OCI-LY1 (cell line): ENCODE data around the gene MAGED4B.
"Not testable (repeated sequence)": the region's sequence is repeated elsewhere in the genome, so short reads cannot be mapped to it uniquely, and the experiment has no call there.

Experiments used
- H2AFZ ChIP-seq: fragments of 200-600 bp; sonication (generic), shearing (Covaris generic); 2 replicates; pipeline ENCODE4 v1.6.0; 2014; ENCODE audit warnings: antibody characterized with exemption, mild to moderate bottlenecking, low read length
- H3F3A ChIP-seq: fragments of 200-600 bp; sonication (generic), shearing (Covaris generic); 2 replicates; pipeline ENCODE4 v1.6.0; 2014; ENCODE audit warnings: mild to moderate bottlenecking, antibody characterized with exemption, low read length, moderate library complexity; ENCODE audit not compliant: insufficient read depth
- H3K27ac ChIP-seq: fragments of 200-600 bp; sonication (generic); 2 replicates; pipeline ENCODE4 v1.5.1; 2014; ENCODE audit warnings: low read length, mixed run types, mild to moderate bottlenecking, low read depth; ENCODE audit not compliant: poor library complexity, severe bottlenecking
- H3K27me3 ChIP-seq: fragments of 200-600 bp; sonication (generic); 2 replicates; pipeline ENCODE4 v1.6.0; 2014; ENCODE audit warnings: antibody characterized with exemption, mild to moderate bottlenecking, low read length, moderate library complexity; ENCODE audit not compliant: insufficient read depth
- H3K36me3 ChIP-seq: fragments of 200-600 bp; sonication (generic); 2 replicates; pipeline ENCODE4 v1.6.1; 2014; ENCODE audit warnings: mild to moderate bottlenecking, antibody characterized with exemption, low read length, moderate library complexity, mixed read lengths; ENCODE audit not compliant: insufficient read depth
- H3K4me1 ChIP-seq: fragments of 200-600 bp; sonication (generic); 2 replicates; pipeline ENCODE4 v1.5.1; 2014; ENCODE audit warnings: mild to moderate bottlenecking, low read length, moderate library complexity; ENCODE audit not compliant: insufficient read depth, severe bottlenecking
- H3K4me2 ChIP-seq: fragments of 200-600 bp; sonication (generic), shearing (Covaris generic); 2 replicates; pipeline ENCODE4 v1.6.1; 2014; ENCODE audit warnings: low read length
- H3K4me3 ChIP-seq: fragments of 200-600 bp; sonication (generic); 2 replicates; pipeline ENCODE4 v1.5.1; 2014; ENCODE audit warnings: low read length, low read depth, mild to moderate bottlenecking, mixed read lengths; ENCODE audit not compliant: poor library complexity, severe bottlenecking
- H3K79me2 ChIP-seq: fragments of 200-600 bp; shearing (Covaris generic); 2 replicates; pipeline ENCODE4 v1.6.1; 2016; ENCODE audit warnings: mixed run types, low read length, mixed read lengths; ENCODE audit not compliant: insufficient read depth
- H3K9ac ChIP-seq: fragments of 200-600 bp; sonication (generic), shearing (Covaris generic); 2 replicates; pipeline ENCODE4 v1.6.1; 2014; ENCODE audit warnings: mild to moderate bottlenecking, low read length, mixed read lengths
- H3K9me2 ChIP-seq: fragments of 200-600 bp; sonication (generic), shearing (Covaris generic); 2 replicates; pipeline ENCODE4 v1.6.1; 2014; ENCODE audit warnings: low read depth, mild to moderate bottlenecking, low read length, mixed read lengths
- H3K9me3 ChIP-seq: fragments of 200-600 bp; shearing (Covaris generic); 2 replicates; pipeline ENCODE4 v1.6.1; 2014; ENCODE audit warnings: low read length, mixed read lengths
- H4K20me1 ChIP-seq: fragments of 200-600 bp; sonication (generic), shearing (Covaris generic); 2 replicates; pipeline ENCODE4 v1.6.0; 2016; ENCODE audit warnings: mild to moderate bottlenecking, low read length; ENCODE audit not compliant: insufficient read depth
- EZH2 ChIP-seq: fragments of 200-600 bp; sonication (generic), shearing (Covaris generic); IDR thresholded peaks from 2 replicates; pipeline ENCODE4 v1.8.0; 2017; ENCODE audit warnings: borderline replicate concordance, mixed run types, mild to moderate bottlenecking, antibody characterized with exemption, low read length, moderate library complexity, mixed read lengths
- TF ChIP-seq, protein P1 (sequence below): fragments of 200-600 bp; sonication (generic), shearing (Covaris generic); IDR thresholded peaks from 2 replicates; pipeline ENCODE4 v1.5.1; 2017; ENCODE audit warnings: mild to moderate bottlenecking, antibody characterized with exemption, low read length, moderate library complexity, mixed read lengths

MAGED4B gene, protein sequence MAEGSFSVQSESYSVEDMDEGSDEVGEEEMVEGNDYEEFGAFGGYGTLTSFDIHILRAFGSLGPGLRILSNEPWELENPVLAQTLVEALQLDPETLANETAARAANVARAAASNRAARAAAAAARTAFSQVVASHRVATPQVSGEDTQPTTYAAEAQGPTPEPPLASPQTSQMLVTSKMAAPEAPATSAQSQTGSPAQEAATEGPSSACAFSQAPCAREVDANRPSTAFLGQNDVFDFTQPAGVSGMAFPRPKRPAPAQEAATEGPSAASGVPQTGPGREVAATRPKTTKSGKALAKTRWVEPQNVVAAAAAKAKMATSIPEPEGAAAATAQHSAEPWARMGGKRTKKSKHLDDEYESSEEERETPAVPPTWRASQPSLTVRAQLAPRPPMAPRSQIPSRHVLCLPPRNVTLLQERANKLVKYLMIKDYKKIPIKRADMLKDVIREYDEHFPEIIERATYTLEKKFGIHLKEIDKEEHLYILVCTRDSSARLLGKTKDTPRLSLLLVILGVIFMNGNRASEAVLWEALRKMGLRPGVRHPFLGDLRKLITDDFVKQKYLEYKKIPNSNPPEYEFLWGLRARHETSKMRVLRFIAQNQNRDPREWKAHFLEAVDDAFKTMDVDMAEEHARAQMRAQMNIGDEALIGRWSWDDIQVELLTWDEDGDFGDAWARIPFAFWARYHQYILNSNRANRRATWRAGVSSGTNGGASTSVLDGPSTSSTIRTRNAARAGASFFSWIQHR

DNA sequence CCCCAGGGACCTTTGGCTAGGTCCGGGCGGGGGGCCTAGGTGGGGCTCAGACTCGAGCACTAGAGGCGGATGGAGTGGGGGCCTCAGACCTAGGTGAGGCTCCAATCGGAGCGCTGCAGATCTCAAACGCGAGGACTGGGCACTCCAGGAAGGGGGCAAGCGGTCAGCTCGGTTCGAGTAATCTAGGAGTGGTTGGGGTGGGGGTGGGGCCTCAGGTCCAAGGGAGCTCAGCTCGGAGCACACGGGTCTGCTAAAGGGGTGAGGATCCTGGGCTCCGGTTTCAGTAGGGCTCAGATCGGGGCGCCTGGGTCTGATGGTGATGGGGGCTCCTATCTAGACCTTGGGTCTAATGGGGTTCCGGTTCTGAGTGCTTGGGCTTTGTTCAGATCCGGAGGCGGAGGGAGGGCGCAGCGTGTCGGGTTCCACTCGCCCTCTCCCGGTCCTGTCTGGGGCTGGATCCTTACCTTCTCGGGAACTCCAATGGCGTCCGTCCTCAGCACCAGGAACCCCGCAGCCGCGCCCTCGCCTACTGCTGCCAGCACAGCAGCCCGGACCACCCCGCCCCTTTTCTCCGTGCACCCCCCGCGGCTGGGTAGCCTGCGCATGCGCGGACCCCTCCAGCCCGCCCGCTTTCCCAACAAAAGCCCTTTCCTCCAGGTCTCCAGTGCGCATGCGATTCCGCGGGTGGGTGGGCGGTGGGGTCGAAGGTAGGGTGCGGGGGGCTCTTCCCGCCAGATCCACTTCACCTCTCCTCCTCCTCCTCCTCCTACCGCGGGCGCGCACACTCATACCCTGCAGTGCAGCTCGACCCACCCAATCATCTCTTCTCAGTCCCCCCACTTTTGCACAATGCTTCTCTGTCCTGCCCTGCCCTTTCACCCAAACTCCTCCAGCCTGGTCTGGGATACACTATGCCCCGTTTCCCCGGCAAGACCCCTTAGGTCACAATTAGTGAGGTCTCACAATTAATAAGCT lies at the start of gene MAGED4B:
Gene MAGED4B, minus strand, starts transcription at position 518 of the 975 bp plus-strand sequence. CDS start 1,011 bp downstream, outside the sequence.
- H3F3A ChIP-seq, H4K20me1 ChIP-seq, H3K36me3 ChIP-seq, H3K4me3 ChIP-seq, H3K9ac ChIP-seq, H3K9me2 ChIP-seq, H3K79me2 ChIP-seq, H3K9me3 ChIP-seq, H3K4me2 ChIP-seq, H3K27ac ChIP-seq, H2AFZ ChIP-seq, H3K4me1 ChIP-seq, H3K27me3 ChIP-seq: not testable (repeated sequence)

DNA sequence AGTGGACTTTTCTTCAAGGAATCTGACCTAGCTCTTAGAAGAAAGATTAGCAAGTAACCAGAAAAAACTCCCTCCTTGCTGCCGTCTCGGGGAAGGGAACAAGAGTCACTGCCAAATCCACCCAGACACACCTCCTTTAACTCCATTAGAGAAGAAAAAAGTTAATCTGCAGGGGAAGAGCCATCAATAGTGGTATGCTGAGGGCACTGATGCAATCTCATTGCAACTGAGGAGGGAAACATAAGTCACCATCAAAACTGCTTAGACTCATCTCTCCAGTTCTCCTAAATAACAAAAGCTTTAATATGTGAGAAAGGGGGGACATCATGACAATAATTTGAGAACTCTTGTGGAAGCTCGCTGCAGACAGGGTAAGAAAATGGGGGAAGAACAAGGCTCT lies 49.3 kb upstream of the MAGED4B start:
- no peak overlapping the region for H3K27ac ChIP-seq
- no peaks in the 10 kb centered on the region for H3K36me3 ChIP-seq
- H2AFZ ChIP-seq = no peak overlapping the region
- H3K9me3 ChIP-seq = no peaks in the 10 kb centered on the region
- no peaks in the 10 kb centered on the region for H3K79me2 ChIP-seq
- no peak overlapping the region for H3K4me3 ChIP-seq
- H3K9ac ChIP-seq = no peak overlapping the region
- H3F3A ChIP-seq = no peaks in the 10 kb centered on the region
- H3K4me1 ChIP-seq = no peaks in the 10 kb centered on the region
- TF ChIP-seq, protein P1, sequence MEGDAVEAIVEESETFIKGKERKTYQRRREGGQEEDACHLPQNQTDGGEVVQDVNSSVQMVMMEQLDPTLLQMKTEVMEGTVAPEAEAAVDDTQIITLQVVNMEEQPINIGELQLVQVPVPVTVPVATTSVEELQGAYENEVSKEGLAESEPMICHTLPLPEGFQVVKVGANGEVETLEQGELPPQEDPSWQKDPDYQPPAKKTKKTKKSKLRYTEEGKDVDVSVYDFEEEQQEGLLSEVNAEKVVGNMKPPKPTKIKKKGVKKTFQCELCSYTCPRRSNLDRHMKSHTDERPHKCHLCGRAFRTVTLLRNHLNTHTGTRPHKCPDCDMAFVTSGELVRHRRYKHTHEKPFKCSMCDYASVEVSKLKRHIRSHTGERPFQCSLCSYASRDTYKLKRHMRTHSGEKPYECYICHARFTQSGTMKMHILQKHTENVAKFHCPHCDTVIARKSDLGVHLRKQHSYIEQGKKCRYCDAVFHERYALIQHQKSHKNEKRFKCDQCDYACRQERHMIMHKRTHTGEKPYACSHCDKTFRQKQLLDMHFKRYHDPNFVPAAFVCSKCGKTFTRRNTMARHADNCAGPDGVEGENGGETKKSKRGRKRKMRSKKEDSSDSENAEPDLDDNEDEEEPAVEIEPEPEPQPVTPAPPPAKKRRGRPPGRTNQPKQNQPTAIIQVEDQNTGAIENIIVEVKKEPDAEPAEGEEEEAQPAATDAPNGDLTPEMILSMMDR = no peak
- no peak for TF ChIP-seq EZH2
- no peaks in the 10 kb centered on the region for H4K20me1 ChIP-seq
- no peak overlapping the region for H3K4me2 ChIP-seq
- H3K27me3 ChIP-seq = no peaks in the 10 kb centered on the region
- no peaks in the 10 kb centered on the region for H3K9me2 ChIP-seq

DNA sequence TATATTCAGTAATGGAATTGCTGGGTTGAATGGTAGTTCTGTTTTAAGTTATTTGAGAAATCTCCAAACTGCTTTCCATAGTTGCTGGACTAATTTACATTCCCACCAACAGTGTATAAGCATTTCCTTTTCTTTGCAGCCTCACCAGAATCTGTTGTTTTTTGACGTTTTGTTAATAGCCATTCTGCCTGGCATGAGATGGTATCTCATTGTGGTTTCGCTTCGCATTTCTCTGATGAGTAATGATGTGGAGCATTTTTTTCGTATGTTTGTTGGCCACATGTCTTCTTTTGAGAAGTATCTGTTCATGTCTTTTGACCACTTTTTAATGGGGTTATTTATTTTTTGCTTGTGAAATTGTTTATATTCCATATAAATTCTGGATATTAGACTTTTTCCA lies 13.6 kb upstream of the MAGED4B start:
- Histone ChIP-seq H3K36me3 (no peaks in the 10 kb centered on the region), H3K9me3 (no peaks in the 10 kb centered on the region), H3K9me2 (no peaks in the 10 kb centered on the region), H3K4me3 (no peak overlapping the region), H3K9ac (no peak overlapping the region), H3K27ac (no peak overlapping the region), H3K4me2 (no peak overlapping the region), H3K27me3 (no peaks in the 10 kb centered on the region), H3F3A (no peaks in the 10 kb centered on the region), H4K20me1 (no peaks in the 10 kb centered on the region), H3K79me2 (no peaks in the 10 kb centered on the region), H3K4me1 (no peaks in the 10 kb centered on the region), H2AFZ (no peak overlapping the region)
- TF ChIP-seq, protein P1 = no peak
- no peak for TF ChIP-seq EZH2
